CMK (cell line): Measurements from ENCODE around the gene PSMD12.
"Not testable (repeated sequence)": the region's sequence is repeated elsewhere in the genome, so short reads cannot be mapped to it uniquely, and the experiment has no call there.

Source experiments
- DNase-seq: peaks from one replicate; pipeline ENCODE4 v3.0.0-alpha.2; 2010; ENCODE audit warnings: low read depth

The PSMD12 gene

DNA sequence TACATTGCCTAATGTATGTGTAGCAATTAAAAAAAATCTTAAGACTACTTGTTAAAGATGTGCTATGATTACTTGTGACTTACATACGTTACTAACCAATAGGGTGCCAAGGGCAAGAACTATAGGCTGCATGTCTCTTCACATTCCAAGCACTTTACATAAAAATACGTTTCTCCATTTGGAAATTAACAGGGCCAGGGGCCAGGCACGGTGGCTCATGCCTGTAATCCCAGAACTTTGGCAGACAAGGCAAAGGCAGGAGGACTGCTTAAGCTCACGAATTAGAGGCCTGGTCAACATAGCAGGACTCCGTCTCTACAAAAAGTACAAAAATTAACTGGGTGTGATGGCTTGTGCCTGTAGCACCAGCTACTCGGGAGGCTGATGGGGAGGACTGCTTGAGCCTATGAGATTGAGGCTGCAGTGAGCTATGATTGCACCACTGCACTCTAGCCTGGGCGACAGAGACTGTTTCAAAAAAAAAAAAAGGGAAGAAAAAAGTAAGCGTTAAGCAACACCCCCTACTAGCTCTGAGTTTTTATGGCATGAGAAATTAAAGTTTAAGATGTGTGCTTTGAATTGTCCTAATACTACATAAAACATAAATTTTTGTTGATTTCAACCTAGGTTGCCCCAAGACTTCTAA is 12.3 kb downstream of the PSMD12 start:
- DNase-seq, result no peak

DNA sequence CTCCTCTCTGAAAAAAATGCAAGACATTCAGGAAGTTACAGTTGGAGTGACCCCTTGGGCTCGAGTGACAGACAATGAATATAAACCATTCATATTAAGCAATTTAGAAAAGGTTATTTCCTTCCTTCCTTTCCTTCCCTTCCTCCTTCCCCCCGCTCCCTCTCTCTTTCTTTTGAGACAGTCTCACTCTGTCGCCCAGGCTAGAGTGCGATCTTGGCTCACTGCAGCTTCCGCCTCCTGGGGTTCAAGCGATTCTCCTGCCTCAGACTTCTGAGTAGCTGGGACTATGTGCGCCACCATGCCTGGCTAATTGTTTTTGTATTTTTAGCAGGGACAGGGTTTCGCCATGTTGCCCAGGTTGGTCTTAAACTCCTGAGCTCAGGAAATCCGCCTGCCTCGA is 13.2 kb downstream of the PSMD12 start:
- no peak for DNase-seq

DNA sequence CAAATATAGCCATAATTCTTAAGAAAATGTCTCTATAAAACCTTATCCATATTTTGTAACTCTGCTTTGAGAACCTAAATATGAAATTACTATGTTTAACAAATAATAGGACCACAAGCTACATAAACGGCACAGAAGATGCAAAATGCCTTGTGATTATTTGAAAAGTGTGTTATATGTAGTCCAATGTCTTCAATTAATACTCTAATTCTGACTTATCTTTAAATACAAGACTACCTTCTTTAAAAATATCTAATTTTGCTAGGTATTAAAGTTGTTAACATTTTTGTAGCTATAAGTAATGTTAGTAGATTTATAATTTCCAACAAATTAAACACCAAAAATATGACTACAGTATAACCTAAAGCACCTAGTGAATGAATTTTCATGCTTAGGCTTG is 17.0 kb downstream of the PSMD12 start:
- no peak for DNase-seq

DNA sequence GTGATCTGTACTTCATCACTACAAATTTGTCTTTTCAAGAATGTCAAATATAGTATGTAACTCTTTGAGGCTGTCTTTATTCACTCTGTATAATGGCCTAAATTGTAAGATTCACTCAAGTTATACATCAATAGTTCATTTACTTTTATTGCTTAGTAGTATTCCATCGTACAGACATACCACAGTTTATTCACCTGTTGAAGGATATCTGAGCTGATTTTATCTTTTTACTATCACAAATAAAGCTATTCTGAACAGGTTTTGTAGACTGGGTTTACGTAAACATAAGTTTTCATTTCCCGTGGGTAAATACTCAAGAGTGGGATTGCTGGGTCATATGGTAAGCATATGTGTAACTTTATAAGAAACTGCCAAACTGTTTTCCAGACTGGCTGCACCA is 18.6 kb downstream of the PSMD12 start:
- DNase-seq, result no peak

DNA sequence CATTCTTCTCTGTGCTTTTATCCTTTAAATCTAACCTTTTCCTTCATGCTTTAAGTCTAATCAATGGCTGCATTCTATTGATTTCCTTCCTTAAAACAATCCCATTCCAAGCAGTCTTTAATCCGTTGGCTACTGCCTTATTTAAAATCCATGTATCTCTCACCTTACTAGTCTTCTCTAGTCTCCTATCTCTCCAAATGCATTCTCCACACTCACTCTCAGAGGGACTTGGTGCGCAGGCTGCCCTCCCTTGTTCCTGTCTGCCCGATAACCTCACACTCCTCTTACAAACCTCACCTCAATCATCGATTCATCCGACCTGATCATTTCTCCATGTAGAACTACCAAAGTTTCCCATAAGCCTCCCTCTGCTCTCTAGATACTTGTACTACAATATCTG is 23.1 kb downstream of the PSMD12 start:
- DNase-seq, result no peak

DNA sequence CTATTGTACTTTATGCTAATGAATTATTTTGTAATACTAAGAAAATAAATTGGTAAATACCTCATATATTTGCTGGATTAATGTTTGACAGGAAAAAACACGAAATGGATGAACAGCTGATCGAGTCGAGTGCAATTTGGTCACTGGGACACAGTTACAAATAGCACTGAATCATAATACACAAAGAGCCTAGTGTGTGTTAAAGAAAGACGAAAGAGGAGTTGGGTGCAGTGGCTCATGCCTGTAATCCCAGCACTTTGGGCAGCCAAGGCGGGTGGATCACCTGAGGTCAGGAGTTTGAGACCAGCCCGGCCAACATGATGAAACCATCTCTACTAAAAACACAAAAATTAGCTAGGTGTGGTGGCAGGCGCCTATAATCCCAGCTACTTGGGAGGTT is 28.0 kb downstream of the PSMD12 start:
- not testable (repeated sequence) for DNase-seq

DNA sequence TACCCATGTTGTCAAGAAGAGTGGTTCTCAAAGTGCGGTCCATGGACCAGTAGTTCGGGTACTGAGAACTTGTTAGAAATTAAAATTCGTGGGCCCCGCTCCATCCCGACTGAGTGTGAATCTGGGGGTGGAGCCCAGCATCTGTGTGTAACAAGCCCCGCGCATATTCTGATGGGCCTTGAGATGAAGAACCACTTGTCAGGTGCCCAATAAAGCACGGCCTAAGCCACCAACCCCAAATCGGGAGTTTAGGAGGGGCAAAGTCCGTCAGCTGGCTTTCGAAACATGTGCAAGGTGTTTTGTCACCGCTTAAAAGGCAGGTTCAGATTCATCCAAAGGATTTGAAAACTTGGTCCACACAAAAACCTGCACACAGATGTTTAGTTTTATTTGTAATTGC is 29.5 kb downstream of the PSMD12 start:
- DNase-seq, result no peak

DNA sequence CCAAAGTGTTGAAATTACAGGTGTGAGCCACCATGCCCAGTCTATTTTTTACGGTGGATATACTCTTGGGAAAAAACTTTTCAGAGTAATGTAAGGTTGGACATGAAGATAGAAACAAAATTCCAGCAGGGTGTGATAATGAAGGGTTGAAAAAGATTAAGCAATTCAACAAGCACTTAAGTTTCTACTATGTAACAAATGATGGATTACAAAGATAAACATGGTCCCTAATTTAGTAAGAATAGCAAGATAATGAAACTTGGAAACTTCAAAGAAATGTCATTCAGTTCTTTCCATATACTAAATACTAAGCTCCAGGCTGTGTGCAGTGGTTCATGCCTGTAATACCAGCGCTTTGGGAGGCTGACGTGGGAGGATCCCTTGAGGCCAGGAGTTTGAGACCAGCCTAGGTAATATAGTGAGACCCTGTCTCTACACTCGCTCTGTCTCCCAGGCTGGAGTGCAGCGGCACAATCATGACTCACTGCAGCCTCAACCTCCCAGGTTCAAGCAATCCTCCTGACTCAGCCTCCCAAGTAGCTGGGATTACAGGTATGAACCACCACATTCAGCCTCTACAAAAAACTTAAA is 31.0 kb downstream of the PSMD12 start:
- DNase-seq, result no peak

DNA sequence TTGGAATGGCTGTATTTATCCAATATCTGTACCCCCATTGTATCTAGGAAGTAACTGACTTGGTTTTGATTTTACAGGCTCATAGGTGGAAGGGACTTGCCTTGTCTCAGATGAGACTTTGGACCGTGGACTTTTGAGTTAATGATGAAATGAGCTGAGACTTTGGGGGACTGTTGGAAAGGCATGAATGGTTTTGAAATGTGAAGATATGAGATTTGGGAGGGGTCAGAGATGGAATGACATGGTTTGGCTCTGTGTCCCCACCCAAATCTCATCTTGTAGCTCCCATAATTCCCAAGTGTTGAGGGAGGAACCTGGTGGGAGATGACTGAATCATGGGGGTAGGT is 34.2 kb downstream of the PSMD12 start:
- DNase-seq, result not testable (repeated sequence)

DNA sequence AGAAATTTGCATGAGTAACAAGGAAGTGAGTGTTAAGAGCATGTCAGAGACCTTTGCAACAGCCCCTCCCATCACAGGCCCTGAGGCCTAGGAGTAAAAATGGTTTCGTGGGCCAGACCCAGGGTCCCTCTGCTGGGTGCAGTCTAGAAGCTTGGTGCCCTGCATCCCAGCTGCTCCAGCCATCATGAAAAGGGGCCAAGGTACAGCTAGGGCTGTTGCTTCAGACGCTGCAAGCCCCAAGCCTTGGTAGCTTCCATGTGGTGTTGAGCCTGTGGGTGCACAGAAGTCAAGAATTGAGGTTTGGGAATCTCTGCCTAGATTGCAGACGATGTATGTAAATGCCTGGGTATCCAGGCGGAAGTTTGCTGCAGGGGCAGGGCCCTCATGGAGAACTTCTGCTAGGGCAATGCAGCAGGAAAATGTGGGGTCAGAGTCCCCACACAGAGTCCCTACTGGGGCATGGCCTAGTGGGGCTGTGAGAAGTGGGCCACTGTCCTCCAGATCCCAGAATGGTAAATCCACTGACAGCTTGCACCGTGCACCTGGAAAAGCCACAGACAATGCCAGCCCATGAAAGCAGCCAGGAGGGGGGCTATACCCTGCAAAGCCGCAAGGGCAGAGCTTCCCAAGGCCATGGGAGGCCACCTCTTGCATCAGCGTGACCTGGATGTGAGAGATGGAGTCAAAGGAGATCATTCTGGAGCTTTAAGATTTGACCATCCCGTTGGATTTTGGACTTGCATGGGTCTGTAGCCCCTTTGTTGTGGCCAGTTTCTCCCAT is 34.8 kb downstream of the PSMD12 start:
- DNase-seq, result not testable (repeated sequence)

DNA sequence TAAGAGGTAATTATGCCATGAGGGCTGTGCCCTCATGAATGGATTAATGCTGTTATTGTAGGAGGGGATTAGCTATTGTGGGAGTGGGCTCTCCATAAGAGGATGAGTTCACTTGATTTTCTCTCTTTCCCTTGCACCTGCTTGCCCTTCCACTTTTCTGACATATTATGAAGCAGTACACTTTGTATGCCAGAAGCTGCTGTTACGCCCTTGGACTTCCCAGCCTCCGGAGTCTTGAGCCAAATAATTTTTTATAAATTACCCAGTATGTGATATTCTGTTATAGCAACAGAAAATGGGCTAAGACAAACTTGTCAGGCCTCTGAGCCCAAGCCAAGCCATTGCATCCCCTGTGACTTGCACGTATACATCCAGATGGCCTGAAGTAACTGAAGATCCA is 38.4 kb downstream of the PSMD12 start:
- no peak for DNase-seq

DNA sequence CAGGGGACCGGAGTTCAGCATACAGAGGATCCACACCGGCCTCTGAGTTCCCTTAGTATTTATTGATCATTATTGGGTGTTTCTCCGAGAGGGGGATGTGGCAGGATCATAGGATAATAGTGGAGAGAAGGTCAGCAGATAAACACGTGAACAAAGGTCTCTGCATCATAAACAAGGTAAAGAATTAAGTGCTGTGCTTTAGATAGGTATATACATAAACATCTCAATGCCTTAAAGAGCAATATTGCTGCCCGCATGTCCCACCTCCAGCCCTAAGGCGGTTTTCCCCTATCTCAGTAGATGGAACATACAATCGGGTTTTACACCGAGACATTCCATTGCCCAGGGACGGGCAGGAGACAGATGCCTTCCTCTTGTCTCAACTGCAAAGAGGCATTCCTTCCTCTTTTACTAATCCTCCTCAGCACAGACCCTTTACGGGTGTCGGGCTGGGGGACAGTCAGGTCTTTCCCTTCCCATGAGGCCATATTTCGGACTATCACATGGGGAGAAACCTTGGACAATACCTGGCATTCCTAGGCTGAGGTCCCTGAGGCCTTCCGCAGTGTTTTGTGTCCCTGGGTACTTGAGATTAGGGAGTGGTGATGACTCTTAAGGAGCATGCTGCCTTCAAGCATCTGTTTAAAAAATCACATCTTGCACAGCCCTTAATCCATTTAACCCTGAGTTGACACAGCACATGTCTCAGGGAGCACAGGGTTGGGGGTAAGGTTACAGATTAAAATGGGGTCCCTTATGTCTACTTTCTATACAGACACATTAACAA is 39.2 kb downstream of the PSMD12 start:
- not testable (repeated sequence) for DNase-seq

DNA sequence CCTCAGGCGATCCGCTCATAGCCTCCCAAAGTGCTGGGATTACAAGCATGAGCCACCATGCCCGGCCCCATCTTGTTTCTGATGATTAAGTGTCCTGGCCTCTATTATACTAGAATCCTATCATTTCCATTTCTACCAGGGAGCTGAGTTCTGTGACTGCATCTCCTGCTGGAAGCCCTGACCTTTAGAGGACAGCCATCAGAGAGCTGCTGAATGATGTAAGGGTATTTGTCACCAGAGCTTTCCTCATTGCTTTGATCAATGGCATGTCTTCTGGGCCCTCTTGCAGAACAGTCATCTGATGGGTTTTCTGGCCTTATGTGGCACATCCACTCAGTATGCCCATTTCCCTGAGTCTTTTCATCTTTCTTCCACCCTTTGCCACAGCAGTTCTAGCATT is 39.9 kb downstream of the PSMD12 start:
- DNase-seq, result no peak

DNA sequence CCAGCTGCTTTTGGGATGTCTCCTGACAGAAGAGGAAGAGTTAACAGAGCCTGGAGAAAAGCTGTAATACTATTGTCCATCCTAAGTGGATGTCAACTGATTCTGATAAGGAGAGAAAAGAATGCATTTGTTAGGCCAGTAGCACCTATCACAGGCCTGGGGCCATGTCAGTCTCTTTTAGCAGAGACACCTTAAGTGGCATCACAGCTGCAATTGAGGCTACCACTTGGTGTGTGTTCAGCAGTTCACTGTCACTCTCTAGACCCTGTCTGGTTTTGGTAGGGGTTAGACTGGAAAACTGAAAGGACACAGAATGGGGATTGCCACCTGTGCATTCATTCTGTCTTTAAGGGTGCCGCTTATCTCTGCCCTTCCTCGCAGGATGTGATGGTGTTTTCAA is 42.0 kb downstream of the PSMD12 start:
- no peak for DNase-seq

DNA sequence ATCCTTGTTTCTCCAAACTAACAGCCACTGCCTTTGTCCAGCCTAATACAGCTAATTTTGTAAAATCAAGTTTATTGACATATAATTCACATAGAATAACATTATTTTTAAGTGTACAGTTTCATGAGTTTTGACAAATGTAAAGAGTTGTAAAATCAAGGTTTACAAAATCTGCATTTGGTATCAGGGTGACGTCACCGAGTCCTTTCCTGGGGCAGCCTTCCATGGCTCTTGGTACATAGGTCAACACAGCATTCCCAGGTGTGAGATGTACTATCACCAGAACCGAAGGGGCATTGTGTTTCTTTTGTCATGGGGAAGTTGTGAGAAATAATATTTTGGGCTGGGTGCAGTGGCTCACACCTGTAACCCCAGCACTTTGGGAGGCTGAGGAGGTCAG is 42.9 kb downstream of the PSMD12 start:
- no peak for DNase-seq

DNA sequence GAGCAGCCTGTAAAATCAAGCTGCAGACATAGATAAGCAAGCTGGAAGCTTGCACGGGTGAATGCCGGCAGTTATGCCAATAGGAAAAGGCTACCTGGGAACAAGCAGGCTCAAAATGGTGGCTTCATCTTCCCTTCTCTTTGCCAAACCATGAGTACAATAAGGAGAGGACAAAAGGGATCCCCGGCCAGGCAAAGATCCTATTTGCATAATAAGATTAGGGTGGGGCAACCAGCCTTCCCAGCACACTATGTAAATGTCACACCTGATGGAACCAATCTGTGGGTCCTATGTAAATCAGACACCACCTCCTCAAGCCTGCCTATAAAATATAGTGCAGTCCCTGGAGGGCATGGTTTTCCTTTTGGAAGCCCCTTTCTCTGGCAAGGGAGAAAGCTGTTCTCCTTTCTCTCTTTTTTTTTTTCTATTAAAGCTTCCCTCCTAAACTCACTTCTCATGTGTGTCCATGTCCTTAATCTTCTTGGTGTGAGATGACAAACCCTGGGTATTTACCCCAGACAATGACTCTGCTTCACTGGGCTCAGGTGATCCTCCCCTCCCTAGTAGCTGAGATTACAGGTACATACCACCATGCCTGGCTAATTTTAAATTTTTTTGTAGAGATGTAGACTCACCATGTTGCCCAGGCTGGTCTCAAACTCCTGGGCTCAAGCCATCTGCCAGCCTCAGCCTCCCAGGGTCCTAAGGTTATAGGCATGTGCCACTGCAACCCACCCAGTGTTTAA is 44.2 kb downstream of the PSMD12 start:
- DNase-seq, result no peak

DNA sequence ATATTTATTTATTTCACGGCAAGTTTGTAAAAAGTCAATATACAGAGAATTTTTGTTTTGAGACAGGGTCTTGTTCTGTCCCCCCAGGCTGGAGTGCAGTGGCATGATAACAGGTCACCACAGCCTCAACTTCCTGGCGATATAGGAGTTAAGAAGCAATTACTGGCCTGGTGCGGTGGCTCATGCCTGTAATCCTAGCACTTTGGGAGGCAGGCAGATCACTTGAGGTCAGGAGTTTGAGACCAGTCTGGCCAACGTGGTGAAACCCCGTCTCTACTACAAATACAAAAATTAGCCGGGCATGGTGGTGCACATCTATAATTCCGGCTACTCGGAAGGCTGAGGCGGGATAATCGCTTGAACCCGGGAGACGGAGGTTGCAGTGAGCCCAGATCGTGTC is 44.9 kb downstream of the PSMD12 start:
- DNase-seq, result not testable (repeated sequence)

DNA sequence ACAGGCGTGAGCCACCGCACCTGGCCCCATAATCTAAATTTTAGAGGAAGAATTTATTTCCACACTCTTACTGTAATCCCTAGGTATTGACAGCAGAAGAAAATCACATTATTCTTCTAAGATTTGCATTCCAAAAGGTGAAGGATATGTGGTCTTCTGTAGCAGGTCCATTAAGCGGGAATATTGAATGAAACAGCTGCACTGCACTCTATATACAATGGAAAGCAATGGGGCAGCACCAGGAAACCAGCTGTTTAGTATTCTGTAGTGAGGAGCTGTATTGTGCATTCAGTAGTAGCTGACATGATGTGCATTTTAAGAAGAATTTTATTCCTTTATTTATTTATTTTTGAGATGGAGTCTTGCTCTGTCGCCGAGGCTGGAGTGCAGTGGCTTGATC is 49.6 kb downstream of the PSMD12 start:
- no peak for DNase-seq

DNA sequence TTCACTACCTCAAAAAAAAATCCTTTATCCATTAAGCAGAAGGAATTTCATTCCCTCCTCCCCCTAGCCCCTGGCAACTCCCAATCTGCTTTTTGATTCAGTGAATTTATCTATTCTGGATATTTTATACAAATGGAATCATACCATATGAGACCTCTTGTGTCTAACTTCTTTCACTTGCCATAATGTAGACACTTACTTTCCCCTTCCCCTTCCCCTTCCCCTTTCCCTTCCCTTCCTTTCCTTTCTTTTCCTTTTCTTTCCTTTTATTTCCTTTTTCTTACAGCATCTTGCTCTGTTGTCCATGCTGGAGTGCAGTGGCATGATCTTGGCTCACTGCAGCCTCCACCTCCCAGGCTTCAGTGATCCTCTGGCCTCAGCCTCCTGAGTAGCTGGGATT is 50.5 kb downstream of the PSMD12 start:
- no peak for DNase-seq

DNA sequence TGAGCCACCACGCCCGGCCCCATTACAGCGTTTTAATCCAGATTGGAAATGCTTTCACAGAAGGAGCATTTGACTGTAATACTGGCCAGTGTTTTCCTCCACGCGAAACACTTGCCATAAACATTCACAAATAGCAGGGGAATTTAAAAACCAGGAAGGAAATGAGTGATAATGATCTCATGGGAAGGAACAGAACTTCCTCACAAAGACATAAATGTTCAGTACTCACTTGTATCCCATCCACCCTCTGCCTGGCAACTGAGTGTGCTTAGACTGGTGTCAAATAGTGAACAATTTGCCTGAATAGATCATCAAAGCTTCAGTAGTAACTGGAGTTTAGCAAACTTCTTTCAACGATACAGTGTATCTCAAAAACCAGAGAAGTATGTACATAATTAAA is 54.1 kb downstream of the PSMD12 start:
- DNase-seq, result no peak

DNA sequence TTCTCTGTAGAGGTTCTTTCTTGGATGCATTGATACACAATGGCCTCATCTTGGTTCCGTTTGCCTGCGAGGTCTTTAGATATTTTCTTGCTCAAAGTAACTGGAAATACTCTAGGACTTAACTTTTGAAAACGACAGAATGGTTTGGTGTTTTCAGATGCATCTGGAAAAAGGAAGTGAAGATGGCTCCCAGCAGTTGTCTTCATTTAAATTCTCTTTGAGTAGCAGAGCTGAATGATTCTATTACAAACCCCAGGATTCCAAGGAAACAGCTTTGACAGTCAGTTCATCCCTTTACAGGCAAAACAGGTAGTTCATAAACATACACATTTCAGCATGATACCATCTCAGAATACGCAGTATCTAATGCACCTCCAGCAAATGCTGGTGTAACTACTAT is 54.8 kb downstream of the PSMD12 start:
- no peak for DNase-seq

DNA sequence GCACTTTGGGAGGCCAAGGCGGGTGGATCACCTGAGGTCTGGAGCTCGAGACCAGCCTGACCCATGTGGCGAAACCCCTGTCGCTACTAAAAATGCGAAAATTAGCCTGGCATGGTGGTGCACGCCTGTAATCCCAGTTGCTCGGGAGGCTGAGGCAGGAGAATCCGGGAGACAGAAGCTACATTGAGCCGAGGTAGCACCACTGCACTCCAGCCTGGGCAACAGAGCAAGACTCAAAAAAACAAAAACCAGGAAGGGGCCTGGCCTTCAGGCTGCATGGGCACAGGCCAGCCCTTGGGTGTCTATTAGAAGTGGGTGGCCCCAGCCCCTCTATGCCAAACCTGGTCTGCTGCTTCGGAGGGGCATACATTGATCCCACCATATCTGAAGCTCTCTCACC is 56.0 kb downstream of the PSMD12 start:
- no peak for DNase-seq
